D721Med (cell line): ENCODE measurements around the gene TMEM270.

ENCODE experiments used
- DNase-seq: peaks from one replicate; pipeline ENCODE4 v3.0.0; 2011; ENCODE audit warnings: low spot score; ENCODE audit not compliant: insufficient read length
- FAIRE-seq: peaks from 2 replicates; lab custom pipeline; 2011; peaks lifted over from hg19 to GRCh38; lab: Jason Lieb, UNC
- TF ChIP-seq, protein P1 (sequence below): IDR thresholded peaks from 2 replicates; pipeline ENCODE4 v1.5.1; 2012; ENCODE audit warnings: mild to moderate bottlenecking, control low read depth; ENCODE audit not compliant: insufficient read depth; ENCODE audit errors: missing control alignments

TMEM270 gene

DNA sequence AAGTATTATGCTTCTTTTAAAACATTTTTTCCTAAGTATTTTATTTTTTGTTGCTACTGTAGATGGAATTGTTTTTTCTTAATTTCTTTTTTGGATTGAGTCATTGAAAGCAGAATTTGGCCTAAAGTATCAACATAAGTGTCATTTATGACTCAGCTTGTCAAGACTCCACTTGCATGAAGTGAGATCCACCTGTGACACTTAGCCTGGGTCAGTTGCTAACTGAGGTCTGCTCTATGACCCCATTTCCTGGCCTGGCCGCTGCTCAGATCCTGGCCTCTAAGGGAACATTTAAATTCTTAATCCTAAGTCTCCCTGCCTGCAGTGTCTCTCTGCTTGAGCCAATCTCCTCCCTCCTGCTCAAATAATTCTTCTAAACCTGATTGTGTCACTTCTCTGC, 35.5 kb downstream of the TMEM270 start:
- FAIRE-seq = no peak
- TF ChIP-seq, protein P1, sequence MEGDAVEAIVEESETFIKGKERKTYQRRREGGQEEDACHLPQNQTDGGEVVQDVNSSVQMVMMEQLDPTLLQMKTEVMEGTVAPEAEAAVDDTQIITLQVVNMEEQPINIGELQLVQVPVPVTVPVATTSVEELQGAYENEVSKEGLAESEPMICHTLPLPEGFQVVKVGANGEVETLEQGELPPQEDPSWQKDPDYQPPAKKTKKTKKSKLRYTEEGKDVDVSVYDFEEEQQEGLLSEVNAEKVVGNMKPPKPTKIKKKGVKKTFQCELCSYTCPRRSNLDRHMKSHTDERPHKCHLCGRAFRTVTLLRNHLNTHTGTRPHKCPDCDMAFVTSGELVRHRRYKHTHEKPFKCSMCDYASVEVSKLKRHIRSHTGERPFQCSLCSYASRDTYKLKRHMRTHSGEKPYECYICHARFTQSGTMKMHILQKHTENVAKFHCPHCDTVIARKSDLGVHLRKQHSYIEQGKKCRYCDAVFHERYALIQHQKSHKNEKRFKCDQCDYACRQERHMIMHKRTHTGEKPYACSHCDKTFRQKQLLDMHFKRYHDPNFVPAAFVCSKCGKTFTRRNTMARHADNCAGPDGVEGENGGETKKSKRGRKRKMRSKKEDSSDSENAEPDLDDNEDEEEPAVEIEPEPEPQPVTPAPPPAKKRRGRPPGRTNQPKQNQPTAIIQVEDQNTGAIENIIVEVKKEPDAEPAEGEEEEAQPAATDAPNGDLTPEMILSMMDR = no peak
- no peak for DNase-seq

DNA sequence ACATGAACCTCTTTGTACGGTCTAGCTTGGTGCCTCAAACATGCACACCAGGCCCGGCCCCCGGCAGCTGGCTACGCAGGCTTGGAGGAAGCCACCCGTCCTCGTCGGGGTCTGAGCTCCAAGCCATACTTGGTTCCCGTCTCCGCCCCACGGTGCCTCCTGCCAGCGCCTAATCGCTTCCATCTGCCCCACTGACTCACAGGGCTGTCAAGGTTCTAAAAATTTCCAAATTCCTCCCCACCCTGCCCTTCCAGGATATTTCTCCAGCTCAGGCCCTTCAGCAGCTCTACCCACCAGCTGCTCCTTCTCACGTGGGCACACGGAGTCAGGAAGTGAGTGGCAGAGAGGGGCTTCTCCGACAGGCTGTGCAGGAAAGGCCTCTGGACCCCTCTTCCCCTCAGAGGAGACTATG, 38.8 kb downstream of the TMEM270 start:
- FAIRE-seq (no peak), DNase-seq (no peak)
- TF ChIP-seq, protein P1 = no peak

DNA sequence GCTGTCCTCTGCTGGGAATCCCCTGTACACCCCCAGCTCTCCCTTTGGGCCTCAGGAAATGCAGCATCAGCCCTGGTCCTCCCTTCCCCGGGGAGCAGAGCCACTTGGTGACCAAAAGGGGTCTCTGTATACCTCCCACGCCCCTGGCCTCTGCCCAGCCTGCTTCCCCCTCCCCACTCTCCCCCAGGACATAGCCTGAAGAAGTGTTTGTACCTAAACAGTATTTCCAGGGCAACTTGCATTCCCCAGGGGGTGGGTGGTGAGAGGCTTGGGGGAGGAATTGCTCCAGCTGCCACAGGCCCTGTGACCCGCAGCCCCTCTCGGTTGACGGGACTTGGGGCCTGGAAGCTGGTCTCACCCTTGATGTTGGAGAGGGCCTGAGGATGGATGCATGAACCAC, 39.3 kb downstream of the TMEM270 start:
- FAIRE-seq (no peak), DNase-seq (no peak)
- TF ChIP-seq, protein P1 = no peak

DNA sequence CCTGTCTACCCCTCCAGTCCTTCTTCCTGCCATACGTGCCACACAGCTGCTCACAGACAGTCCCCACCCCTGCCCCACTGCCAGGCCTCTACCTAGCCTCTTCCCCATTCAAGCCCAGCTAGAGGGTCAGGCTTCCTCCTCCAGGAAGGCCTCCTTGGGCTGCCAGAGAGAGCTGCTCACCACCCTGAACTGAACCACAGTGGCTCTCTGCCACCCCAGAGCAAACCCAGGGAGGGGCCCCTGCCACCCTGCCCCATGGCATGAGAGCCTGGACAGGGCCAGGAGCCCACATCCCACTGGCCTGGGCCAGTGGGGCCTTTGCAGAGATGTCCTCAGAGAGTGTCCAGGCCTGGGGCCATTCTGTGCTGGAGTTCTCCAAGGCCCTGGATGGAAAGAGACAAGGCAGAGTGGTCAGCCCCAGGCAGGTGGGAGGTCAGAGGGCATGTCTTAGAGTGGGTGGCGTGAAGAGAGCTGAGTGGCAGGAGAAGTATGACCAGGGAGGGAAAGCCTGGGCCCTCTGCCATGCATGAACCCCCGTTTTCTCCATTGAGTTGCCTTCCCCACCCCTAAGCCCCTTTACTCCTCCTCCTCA, 40.4 kb downstream of the TMEM270 start:
- FAIRE-seq (no peak), DNase-seq (no peak)
- TF ChIP-seq, protein P1 = no peak

DNA sequence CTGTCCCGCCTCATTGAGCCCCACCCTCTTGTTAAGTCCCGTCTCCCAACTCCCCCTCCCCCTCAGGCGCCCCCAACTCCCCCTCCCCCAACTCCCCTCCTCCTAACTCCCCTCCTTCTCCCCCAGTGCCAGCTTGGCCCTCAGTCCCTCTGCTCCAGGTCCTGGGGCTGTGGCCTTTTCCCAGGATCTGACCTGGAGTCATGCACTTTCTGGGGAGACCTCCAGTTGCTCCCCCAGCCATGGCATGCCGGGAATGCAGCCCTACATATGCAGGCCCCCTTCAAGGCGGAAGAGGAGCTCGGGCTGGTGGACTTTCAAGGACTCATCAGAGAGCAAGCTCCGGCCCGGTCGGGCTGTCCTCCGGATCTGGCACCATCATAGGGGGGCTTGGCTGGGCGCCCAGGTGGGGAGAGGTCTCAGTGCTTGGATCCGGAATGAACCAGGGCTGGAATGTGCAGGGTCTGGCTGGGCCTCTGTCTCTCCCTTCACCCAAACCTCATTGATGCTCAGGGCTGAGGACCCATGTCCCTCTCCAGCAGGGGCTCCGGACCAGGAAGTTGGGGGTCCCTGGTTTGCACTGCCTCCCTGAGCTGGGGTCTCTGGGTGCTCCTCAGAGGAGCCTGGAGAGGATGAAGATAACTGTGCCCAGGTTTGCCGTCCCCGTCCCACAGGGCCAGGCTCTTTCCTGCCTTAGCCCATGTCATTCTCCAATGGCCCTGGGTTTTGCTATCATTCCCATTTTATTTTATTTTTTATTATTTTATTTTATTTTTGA, 41.1 kb downstream of the TMEM270 start:
- no peak for FAIRE-seq

DNA sequence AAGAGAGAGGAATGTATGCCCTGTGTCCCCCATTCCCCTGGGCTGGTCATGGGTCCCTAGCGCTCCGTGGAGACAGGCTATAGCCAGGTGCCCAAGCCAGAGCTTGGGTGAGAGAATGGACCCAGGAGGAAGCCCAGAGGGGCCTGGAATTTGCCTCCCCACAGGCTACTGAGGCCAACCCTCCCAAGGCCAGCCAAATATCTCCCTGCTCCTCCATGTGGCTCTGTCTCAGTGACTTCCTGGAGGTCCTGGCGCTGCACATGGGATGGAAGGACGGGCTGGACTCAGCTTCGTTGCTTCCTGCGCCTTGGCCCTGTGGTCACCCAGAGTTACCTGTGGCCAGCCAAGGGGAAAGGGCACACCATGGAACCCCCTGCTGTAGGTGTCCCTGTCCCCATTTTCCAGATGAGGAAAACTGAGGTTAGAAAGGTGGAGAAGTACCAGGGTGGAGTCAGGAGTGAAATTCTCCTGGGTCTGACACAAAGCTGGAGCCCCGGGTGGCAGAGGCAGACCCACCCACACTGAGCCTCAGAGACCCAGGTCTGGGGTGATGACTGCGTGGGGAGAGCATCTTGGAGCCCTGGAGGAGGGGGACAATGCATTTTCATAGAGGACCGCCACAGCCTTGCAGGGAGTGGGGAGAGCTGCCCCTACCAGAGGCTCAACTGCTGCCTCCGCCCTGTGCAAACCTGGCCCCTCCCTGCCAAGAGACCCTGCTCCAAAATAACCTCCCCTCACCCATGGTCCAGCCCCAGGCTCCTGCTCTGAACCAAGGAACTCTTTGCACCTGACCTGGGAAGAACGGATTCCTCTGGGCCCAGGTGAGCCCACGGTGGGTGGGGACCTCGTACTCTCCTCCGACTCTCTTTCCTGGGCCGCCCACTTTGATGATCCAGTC, 42.6 kb downstream of the TMEM270 start:
- TF ChIP-seq, protein P1 = no peak
- FAIRE-seq = no peak

More for the DNA sequence above, 41.1 kb downstream of the TMEM270 start:
- DNase-seq = no peak
- TF ChIP-seq, protein P1 = no peak

More for the DNA sequence above, 42.6 kb downstream of the TMEM270 start:
- no peak for DNase-seq
